ENCODE measurements around the gene DUSP15.

The DUSP15 gene

DNA sequence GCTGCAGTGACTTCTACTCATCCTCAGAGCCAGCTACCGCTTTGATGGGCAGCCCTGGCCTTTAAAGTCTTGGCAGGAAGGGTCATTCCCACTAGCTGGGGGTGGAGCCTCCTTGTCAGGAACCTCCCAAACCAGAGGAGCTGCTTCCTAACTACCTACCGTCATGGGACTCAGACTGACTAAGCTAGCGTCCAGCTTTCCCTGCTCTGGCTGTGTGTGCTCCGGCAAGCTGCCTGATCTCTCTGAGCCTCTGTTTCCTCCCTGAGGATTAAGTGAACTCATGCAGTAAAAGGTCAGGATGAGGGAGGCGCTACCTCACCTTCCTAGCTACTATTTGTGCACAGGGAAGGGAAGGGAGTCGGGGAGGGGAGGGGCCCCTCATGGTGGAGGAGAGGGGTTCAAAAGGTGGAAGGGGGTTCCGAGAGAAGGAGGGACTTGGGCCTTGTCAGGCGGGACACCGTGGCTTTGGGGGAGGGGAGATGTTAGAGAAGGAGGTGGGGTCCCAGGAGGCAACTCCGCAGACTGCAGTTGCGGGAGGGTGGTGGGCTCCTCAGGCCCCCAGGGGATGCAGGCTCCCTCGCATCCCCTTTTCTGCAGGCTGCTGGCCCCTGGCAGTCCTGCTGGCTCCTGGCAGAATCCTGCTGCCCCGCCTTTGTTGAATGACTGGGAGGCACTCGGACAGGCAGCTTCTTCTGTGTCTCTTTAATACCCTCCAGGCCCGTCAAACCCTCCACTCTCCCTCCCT lies 9.8 kb downstream of the DUSP15 start:
- peak; percentile 77 for DNase-seq (ENCODE audit: low read depth, low spot score)

DNA sequence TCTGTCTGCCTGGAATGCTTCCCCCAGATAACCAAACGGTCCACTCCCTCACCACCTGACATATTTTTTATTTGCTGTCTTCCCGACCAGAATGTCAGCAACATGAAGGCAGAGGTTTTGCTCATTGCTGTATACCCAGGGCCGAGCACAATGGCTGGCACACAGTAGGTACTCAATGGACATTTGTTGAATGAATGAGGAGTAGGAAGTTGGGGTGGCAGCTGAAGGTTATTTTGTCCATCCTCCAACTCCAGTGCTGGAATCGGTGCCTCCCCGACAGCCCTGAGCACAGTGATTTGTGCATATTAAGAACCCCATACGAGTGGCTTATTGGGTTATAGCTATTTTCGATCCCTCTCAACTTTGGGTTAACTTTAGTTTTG lies 10.3 kb downstream of the DUSP15 start:
- no peak for DNase-seq (ENCODE audit: low read depth, low spot score)

DNA sequence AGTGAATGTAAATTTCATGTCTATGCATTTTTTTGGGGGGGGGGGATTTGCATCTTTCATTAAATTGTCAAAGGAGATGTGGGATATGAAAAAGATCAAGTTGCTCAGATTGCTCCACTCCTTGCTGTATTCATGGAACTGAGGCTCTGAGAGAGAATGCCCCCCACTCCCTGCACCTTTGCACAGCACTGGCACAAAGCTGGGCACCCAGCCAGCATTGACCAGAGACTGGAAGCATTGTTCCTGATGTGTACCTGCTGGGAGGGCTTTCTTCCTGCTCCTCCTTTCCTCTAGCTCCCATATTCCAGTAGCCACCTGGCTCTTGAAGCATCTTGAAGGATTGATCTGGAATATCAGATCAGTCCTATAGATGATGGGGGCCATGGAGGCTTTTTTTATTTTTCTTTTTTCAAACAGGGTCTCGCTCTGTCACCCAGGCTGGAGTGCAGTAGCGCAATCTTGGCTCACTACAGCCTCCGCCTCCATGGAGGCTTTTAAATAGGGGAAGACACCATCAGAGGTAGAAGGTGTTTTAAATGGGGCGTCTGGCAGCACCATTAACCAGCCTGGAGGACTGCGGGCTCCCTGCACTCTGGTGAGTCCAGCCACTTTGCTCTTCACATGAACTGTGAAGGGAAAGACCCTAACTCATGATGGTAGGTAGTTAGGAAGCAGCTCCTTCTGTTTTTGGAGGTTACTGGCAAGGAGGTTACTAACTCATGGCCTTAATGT lies 10.9 kb downstream of the DUSP15 start:
- no peak for DNase-seq (ENCODE audit: low read depth, low spot score)

DNA sequence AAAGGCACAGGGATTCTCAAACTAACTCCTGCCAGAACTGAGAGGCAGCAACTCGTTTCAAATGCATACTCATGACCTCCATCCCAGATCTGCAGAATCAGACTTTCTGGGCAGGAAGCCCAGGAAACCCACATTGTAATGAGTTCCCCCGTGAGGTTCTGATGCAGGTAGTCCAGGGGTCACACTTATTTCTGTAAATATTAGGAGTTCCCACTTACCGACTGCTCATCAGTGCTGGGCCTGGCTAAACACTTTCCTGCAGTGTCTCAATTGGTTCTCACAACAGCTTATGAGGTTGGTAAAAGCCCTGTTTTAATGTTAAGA lies 11.6 kb downstream of the DUSP15 start:
- DNase-seq (ENCODE audit: low read depth, low spot score): no peak

DNA sequence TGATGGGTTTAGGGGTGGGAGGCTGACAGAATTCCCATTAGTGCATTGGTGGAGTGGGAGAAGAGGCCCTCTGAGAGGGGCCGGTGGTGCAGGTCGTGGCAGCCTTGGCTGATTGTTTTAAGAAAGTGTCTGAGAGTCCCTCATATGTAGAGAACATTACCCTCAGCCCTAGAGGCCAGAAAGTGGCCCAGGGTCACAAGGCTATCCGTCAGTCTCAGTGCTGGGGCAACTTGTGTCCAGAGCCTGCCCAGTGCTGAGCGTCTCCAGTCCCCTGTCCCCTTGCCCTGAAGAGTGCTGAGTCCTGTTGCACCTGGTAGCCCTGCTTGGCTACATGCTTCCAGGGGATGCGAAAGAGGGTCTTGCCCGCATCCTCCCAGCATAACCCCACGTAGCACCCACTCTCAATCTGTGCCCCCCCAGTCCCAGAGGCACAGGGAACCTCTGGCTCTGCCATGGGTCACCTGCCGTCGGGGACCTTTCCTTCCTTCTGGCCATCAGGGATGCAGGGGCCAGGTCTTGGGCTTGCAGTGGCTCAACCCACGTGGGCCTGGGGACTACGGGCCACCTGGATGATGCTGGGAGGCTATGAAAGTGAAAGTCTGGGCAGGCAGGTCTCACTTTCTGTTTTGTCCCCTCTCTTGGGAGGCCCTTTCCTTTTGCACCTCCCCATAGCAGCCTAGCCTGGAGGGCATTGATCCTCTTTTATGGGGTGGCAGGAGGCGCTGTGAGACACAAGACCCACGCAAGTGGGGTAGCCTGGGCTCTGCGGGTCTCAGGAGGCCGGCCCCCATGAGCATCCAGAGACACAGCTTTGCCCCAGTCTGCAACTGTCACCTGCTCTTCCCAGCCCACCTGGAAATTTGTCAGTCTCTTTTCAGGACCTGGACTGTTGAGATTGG lies 12.2 kb downstream of the DUSP15 start:
- no peak for DNase-seq (ENCODE audit: low read depth, low spot score)

GRCh38 chr20:31856516-31856915 lies 13.8 kb downstream of the DUSP15 start:
- no peak for DNase-seq (ENCODE audit: low read depth, low spot score)

DNA sequence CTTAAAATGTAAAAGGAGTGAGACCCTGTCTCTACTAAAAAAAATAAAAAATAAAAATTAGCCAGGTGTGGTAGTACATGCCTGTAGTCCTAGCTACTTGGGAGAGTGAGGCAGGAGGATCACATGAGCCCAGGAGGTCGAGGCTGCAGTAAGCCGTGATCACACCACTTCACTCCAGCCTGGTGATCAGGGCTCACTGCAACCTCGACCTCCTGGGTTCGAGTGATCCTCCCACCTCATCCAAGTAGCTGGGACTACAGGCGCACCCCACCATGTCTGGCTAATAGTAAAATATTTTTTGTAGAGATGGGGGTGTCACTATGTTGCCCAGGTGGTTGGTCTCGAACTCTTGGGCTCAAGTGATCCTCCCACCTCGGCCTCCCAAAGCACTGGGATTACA lies 16.8 kb downstream of the DUSP15 start:
- DNase-seq (ENCODE audit: low read depth, low spot score): no peak

DNA sequence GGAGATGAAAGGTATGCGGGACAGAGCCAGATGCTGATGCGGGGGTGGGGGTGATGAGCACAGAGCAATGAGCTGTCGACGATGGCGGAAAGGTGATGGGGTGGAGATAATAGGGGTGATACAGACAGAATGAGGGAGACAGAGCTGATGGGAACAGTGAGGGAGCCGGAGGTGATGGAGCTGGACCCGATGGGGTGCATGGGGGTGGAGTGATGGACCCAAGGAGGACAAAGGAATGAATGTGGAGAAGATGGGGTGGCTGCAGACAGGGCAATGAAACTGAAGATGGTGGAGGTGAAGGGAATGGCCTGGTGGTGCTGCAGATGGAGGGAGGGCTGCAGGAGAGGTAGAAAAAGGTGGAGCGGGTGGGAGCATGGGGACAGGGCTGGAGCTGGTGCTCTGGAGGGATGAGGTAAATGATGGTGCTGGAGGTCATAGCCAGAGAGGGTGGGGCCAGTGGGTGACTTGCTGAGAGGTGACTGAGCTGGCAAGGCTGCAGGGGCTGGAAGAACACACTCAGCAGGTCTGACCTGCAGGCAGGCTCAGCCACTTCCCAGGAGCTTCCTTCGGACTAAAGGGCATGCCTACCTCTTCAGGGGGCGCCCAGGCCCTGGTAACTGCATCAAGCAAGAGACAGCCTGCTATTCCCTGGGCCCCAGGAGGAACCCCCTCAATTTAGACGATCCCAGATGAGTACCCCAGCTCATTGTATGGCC lies 18.9 kb downstream of the DUSP15 start:
- DNase-seq (ENCODE audit: low read depth, low spot score): peak; percentile 53

GRCh38 chr20:31849306-31849930 lies 20.9 kb downstream of the DUSP15 start:
- peak; percentile 25 for DNase-seq (ENCODE audit: low read depth, low spot score)

- no peak for DNase-seq (ENCODE audit: low read depth, low spot score)
Measured at GRCh38 chr20:31848088-31848999, 22.0 kb downstream of the DUSP15 start.

- DNase-seq (ENCODE audit: low read depth, low spot score): no peak
Measured at GRCh38 chr20:31846793-31847138, 23.6 kb downstream of the DUSP15 start.

- DNase-seq (ENCODE audit: low read depth, low spot score): peak; percentile 65
Measured at GRCh38 chr20:31845300-31845863, 24.9 kb downstream of the DUSP15 start, which contains the start of gene FOXS1. TSS of gene FOXS1 (minus strand) at chr20:31845604. CDS start at chr20:31845542, 62 bp downstream.

DNA sequence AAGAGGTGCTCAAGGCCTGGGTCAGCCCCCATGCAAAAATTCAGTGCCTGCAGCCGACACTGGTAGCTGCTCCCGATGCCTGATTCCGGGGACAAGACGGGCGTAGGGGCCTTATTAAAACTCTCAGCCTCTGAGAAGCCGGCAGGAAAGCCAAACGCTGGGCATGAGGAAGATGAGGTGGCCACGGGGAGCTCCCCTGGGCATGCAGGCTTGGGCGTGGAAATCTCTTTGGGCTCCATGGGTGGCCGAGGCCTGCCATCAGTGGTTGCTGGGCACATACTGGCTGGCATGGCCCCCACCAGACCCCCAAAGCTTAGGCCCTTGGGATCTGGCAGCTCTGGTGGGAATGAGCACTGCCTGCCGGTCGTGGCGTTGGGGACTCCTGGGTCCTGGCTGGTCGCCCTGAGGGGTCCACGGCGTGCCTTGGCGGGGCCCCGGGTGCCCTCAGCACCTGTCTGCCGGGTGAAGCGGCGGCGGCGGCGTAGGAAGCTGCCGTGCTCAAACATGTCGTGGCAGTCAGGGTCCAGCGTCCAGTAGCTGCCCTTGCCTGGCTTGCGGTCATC lies 25.5 kb downstream of the DUSP15 start:
- DNase-seq (ENCODE audit: low read depth, low spot score): no peak

GRCh38 chr20:31843881-31844280 lies 26.4 kb downstream of the DUSP15 start:
- no peak for DNase-seq (ENCODE audit: low read depth, low spot score)

- no peak for DNase-seq (ENCODE audit: low read depth, low spot score)
Measured at GRCh38 chr20:31843288-31843687, 27.0 kb downstream of the DUSP15 start.

GRCh38 chr20:31842471-31843157 lies 27.7 kb downstream of the DUSP15 start:
- DNase-seq (ENCODE audit: low read depth, low spot score): no peak

GRCh38 chr20:31841928-31842327 lies 28.4 kb downstream of the DUSP15 start:
- DNase-seq (ENCODE audit: low read depth, low spot score): no peak

GRCh38 chr20:31840906-31841816 lies 29.2 kb downstream of the DUSP15 start:
- no peak for DNase-seq (ENCODE audit: low read depth, low spot score)

Data from ELF-1 (cell line).